Measurements from ENCODE around the gene ACSM3. TPM values are rescaled to one million over a fixed set of nuclear protein-coding genes. Genes with fewer than 3 reads are reported as not detected.

The ACSM3 gene
- total and polyA plus RNA-seq, 10 of the 15 experiments (the other 5 are each of a cell fraction or from before 2014, with no cell fraction given) = 4.9 to 21.0 (median 7.0) TPM

- ChIA-PET POLR2A (no interaction called here), CTCF (interaction anchor here (0.8 to 1.3 kb wide), 2 partner anchors 22 to 51 kb away, joined by 3 to 7 read pairs; no protein-coding TSS in a partner anchor), SMC1A (ENCODE audit: uncharacterized antibody, unreplicated experiment) (interaction anchor here (1.7 kb wide), 1 partner anchor 10 kb away, joined by 8 read pairs; no protein-coding TSS in a partner anchor), RAD21 (ENCODE audit: unreplicated experiment) (no interaction called here)
- TF ChIP-seq CREM (IDR thresholded peaks at IDR 0.05; ENCODE audit: low read depth) = no peak
- no peak for TF ChIP-seq ELK1 (IDR thresholded peaks at IDR 0.05; ENCODE audit: low read depth, low read length)
- TF ChIP-seq NBN (IDR thresholded peaks at IDR 0.05) = no peak
- no peak for TF ChIP-seq KAT2A (conservative IDR thresholded peaks at IDR 0.05; ENCODE audit: control insufficient read depth, low read depth, low read length)
- no peak for TF ChIP-seq POLR2AphosphoS2 (IDR thresholded peaks at IDR 0.05; ENCODE audit: low read depth, low read length)
- no peak for TF ChIP-seq SIX5 (IDR thresholded peaks at IDR 0.05; ENCODE audit: low read depth, low read length, severe bottlenecking)
- no peak for TF ChIP-seq MTA3 (IDR thresholded peaks at IDR 0.05; ENCODE audit: borderline replicate concordance, low read length)
- no peak for TF ChIP-seq RUNX3 (IDR thresholded peaks at IDR 0.05; ENCODE audit: low read length)
- TF ChIP-seq NR2C1 (IDR thresholded peaks at IDR 0.05) = no peak
- no peak for TF ChIP-seq CBX3 (IDR thresholded peaks at IDR 0.05; ENCODE audit: borderline replicate concordance, low read depth)
- no peak for TF ChIP-seq MYC (IDR thresholded peaks at IDR 0.05; ENCODE audit: insufficient read depth, insufficient read length, insufficient replicate concordance, low read length, severe bottlenecking)
- TF ChIP-seq ZNF384 (IDR thresholded peaks at IDR 0.05; ENCODE audit: borderline replicate concordance, low read depth, low read length) = no peak
- no peak for TF ChIP-seq RAD51 (IDR thresholded peaks at IDR 0.05)
- BruUV-seq (replicated peaks) = no TSS peak
- Histone ChIP-seq H3K4me3 (no peak overlapping the region), H2AFZ (ENCODE audit: control insufficient read depth, low read depth, low read length) (no peak overlapping the region), H4K20me1 (ENCODE audit: control insufficient read depth, insufficient read depth) (no peaks in the 10 kb centered on the region), H3K4me2 (ENCODE audit: control insufficient read depth, insufficient read depth) (no peak overlapping the region), H3K27me3 (replicated peaks in 1 of 2; ENCODE audit: control insufficient read depth in 2 of 2, insufficient read depth in 2 of 2, low read length in 1 of 2) (no peaks in the 10 kb centered on the region), H3K9ac (ENCODE audit: control insufficient read depth, insufficient read depth, low read length) (no peak overlapping the region), H3K36me3 (ENCODE audit: control insufficient read depth in 2 of 2, insufficient read depth in 2 of 2, low read length in 1 of 2) (no peaks in the 10 kb centered on the region), H3K4me1 (ENCODE audit: control insufficient read depth, insufficient read depth, low read length) (peaks cover 8% of the 10 kb centered on the region), H3K79me2 (ENCODE audit: control insufficient read depth, insufficient read depth, low read length) (no peaks in the 10 kb centered on the region), H3K27ac (ENCODE audit: control insufficient read depth, insufficient read depth) (no peak overlapping the region), H3K9me3 (replicated peaks; ENCODE audit: control insufficient read depth, insufficient read depth, low read length) (no peaks in the 10 kb centered on the region)
- in situ Hi-C loops (cut with MboI) = no loop called here
- intact Hi-C loops (cut with micrococcal nuclease; ENCODE audit: unreplicated experiment) = no loop called here
- no peak for DNase-seq (ENCODE audit: low read depth, low spot score)
- no peak for ATAC-seq
- 98% methylated on average over 3 of the region's 3 CpGs for WGBS (ENCODE audit: insufficient coverage, insufficient replicate concordance, low lambda C conversion rate, missing lambda C conversion rate)
- FAIRE-seq = no peak
These were observed 62.3 kb downstream of the ACSM3 start for GRCh38 chr16:20826039-20826566.
